Astrocyte (in vitro differentiated cells and primary cell): ENCODE results near the gene DNAH2. TPM values are rescaled to one million over a fixed set of nuclear protein-coding genes. Genes with fewer than 3 reads are reported as not detected.

Source experiments
- DNase-seq: peaks from one replicate; pipeline ENCODE4 v3.0.0-alpha.2; 2010; ENCODE audit warnings: low read depth
- FAIRE-seq: peaks from 2 replicates; lab custom pipeline; 2011; peaks lifted over from hg19 to GRCh38; lab: Jason Lieb, UNC
- H2AFZ ChIP-seq: 2 replicates; pipeline ENCODE4 v1.6.0; 2012; ENCODE audit warnings: low read depth, low read length, inconsistent platforms
- H3K27ac ChIP-seq: 2 replicates; pipeline ENCODE4 v1.5.1; 2011; ENCODE audit warnings: low read depth, low read length, inconsistent platforms
- H3K27me3 ChIP-seq: 2 replicates; pipeline ENCODE4 v1.6.0; 2011; ENCODE audit warnings: low read length, inconsistent platforms; ENCODE audit not compliant: insufficient read depth
- H3K36me3 ChIP-seq: 2 replicates; pipeline ENCODE4 v1.5.1; 2011; ENCODE audit warnings: low read length, inconsistent platforms; ENCODE audit not compliant: insufficient read depth
- H3K4me1 ChIP-seq: 2 replicates; pipeline ENCODE4 v1.5.1; 2011; ENCODE audit warnings: low read length, inconsistent platforms; ENCODE audit not compliant: insufficient read depth
- H3K4me2 ChIP-seq: 2 replicates; pipeline ENCODE4 v1.6.0; 2012; ENCODE audit warnings: low read length, inconsistent platforms
- H3K4me3 ChIP-seq: 2 replicates; pipeline ENCODE4 v1.5.1; 2011; ENCODE audit warnings: low read depth, mild to moderate bottlenecking, low read length, inconsistent platforms; ENCODE audit not compliant: insufficient read depth
- H3K79me2 ChIP-seq: 2 replicates; pipeline ENCODE4 v1.6.0; 2012; ENCODE audit warnings: mild to moderate bottlenecking, low read length, inconsistent platforms; ENCODE audit not compliant: insufficient read depth
- H3K9ac ChIP-seq: 2 replicates; pipeline ENCODE4 v1.6.0; 2012; ENCODE audit warnings: mild to moderate bottlenecking, low read length, inconsistent platforms
- H3K9me3 ChIP-seq: 2 replicates; pipeline ENCODE4 v1.5.1; 2012; ENCODE audit warnings: low read depth, mild to moderate bottlenecking, low read length, inconsistent platforms; ENCODE audit not compliant: insufficient read depth
- H4K20me1 ChIP-seq: 2 replicates; pipeline ENCODE4 v1.6.0; 2012; ENCODE audit warnings: low read length, inconsistent platforms; ENCODE audit not compliant: insufficient read depth
- H3K27ac Mint-ChIP-seq: one replicate; pipeline ENCODE4 v1.8.0; 2021; ENCODE audit warnings: mild to moderate bottlenecking, mixed read lengths; ENCODE audit not compliant: unreplicated experiment
- H3K27me3 Mint-ChIP-seq: one replicate; pipeline ENCODE4 v1.8.0; 2021; ENCODE audit warnings: low read depth, mixed read lengths; ENCODE audit not compliant: unreplicated experiment
- H3K36me3 Mint-ChIP-seq: one replicate; pipeline ENCODE4 v1.8.0; 2021; ENCODE audit warnings: low read depth, mixed read lengths; ENCODE audit not compliant: unreplicated experiment
- H3K4me1 Mint-ChIP-seq: one replicate; pipeline ENCODE4 v1.8.0; 2021; ENCODE audit warnings: low read depth, mixed read lengths; ENCODE audit not compliant: unreplicated experiment
- H3K4me3 Mint-ChIP-seq: one replicate; pipeline ENCODE4 v1.8.0; 2021; ENCODE audit warnings: mild to moderate bottlenecking, moderate library complexity, mixed read lengths; ENCODE audit not compliant: unreplicated experiment
- H3K9me3 Mint-ChIP-seq: one replicate; pipeline ENCODE4 v1.8.0; 2021; ENCODE audit warnings: mild to moderate bottlenecking, mixed read lengths; ENCODE audit not compliant: unreplicated experiment
- EZH2 ChIP-seq: IDR thresholded peaks from 2 replicates; pipeline ENCODE4 v1.6.1; 2012; ENCODE audit warnings: mild to moderate bottlenecking, low read length, inconsistent platforms; ENCODE audit not compliant: insufficient read depth
- total RNA-seq: library from RNA; stranded (reverse); gene quantifications from 2 replicates; pipeline ENCODE4 v1.2.1, GENCODE V29; 2021
- TF ChIP-seq, protein P1 (sequence below): IDR thresholded peaks from 2 replicates; pipeline ENCODE4 v1.5.1; 2011; ENCODE audit warnings: low read depth, mild to moderate bottlenecking, inconsistent platforms, low read length, moderate library complexity; ENCODE audit not compliant: insufficient read depth

DNAH2 gene
- total RNA-seq, 1 donor from 2014 or later: 0.11 TPM

DNA sequence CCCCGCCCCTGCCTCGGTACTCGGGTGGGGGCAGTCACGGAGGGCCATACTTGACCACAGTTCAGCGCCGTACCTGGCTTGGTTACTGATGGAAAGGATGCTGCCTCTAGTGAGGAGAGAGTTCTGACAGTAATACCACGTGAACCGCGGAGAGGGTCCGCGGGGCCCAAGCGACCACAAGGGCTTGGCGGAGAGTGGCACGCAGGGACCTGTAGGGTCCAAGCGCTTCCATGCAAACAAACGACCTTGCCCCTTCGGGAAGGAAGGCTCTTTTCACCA is 125.7 kb downstream of the DNAH2 start:
- H3K4me2 ChIP-seq: peak overlapping the region; percentile 99
- Mint-ChIP-seq H3K27ac (peak overlapping the region; percentile 100), H3K9me3 (no peaks in the 10 kb centered on the region), H3K27me3 (no peaks in the 10 kb centered on the region), H3K4me3 (peak overlapping the region; percentile 95), H3K36me3 (peaks cover 4% of the 10 kb centered on the region), H3K4me1 (peaks cover 38% of the 10 kb centered on the region)
- H3K36me3 ChIP-seq: no peaks in the 10 kb centered on the region
- FAIRE-seq (no peak), DNase-seq (no peak)
- peaks cover 42% of the 10 kb centered on the region for H3K4me1 ChIP-seq
- peaks cover 55% of the 10 kb centered on the region for H3K79me2 ChIP-seq
- peak overlapping the region; percentile 85 for H3K4me3 ChIP-seq
- TF ChIP-seq, protein P1, sequence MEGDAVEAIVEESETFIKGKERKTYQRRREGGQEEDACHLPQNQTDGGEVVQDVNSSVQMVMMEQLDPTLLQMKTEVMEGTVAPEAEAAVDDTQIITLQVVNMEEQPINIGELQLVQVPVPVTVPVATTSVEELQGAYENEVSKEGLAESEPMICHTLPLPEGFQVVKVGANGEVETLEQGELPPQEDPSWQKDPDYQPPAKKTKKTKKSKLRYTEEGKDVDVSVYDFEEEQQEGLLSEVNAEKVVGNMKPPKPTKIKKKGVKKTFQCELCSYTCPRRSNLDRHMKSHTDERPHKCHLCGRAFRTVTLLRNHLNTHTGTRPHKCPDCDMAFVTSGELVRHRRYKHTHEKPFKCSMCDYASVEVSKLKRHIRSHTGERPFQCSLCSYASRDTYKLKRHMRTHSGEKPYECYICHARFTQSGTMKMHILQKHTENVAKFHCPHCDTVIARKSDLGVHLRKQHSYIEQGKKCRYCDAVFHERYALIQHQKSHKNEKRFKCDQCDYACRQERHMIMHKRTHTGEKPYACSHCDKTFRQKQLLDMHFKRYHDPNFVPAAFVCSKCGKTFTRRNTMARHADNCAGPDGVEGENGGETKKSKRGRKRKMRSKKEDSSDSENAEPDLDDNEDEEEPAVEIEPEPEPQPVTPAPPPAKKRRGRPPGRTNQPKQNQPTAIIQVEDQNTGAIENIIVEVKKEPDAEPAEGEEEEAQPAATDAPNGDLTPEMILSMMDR: no peak
- no peak for TF ChIP-seq EZH2
- no peaks in the 10 kb centered on the region for H3K27me3 ChIP-seq
- peak overlapping the region; percentile 100 for H3K27ac ChIP-seq
- H3K9me3 ChIP-seq: no peaks in the 10 kb centered on the region
- no peak overlapping the region for H2AFZ ChIP-seq
- peak overlapping the region; percentile 100 for H3K9ac ChIP-seq
- H4K20me1 ChIP-seq: peaks cover 47% of the 10 kb centered on the region

DNA sequence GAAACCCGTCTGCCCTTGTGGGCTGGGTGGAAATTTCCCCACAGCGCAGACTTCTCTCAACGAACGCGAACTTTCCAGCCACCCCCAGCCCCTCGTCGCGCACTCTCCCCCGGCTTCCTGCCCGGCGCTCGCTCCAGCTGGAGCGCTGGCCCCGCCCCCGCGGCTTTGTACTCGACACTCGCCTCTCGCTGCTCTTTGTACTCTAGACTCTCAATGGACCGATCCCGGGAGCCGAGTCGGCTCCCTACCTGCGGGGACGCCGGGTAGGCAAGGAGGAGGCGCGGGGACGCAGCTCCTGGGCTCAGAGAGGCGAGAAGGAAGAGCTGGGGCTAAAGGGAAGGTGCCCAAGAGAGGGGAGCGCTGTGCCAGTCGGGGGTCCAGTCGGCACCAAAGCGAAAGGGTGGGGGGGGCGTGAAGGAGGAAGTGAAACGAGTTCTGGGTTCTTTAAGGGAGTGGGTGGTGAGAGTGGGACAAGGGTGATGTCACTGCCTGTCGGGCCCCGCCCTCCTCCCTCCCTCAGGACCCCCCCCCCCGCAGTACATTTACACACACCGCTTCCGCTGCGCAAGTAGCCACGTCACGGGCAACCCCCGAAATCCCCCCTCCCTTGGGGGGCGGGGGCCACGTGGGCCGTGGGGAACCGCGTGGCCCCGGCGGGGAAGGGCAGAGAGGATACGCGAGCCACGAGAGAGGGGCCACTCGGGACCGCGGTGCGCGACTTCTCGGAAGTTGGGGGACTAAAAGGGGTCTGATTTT is 126.2 kb downstream of the DNAH2 start:
- no peaks in the 10 kb centered on the region for H3K36me3 ChIP-seq
- DNase-seq (peak; percentile 84), FAIRE-seq (no peak)
- Mint-ChIP-seq H3K4me1 (peaks cover 35% of the 10 kb centered on the region), H3K9me3 (no peaks in the 10 kb centered on the region), H3K27ac (peak overlapping the region; percentile 100), H3K27me3 (no peaks in the 10 kb centered on the region), H3K36me3 (peaks cover 2% of the 10 kb centered on the region), H3K4me3 (peak overlapping the region; percentile 95)
- H3K4me2 ChIP-seq: peak overlapping the region; percentile 99
- H3K79me2 ChIP-seq: peaks cover 51% of the 10 kb centered on the region
- H3K9ac ChIP-seq: peak overlapping the region; percentile 100
- no peaks in the 10 kb centered on the region for H3K9me3 ChIP-seq
- peak overlapping the region; percentile 85 for H3K4me3 ChIP-seq
- peaks cover 39% of the 10 kb centered on the region for H3K4me1 ChIP-seq
- H3K27ac ChIP-seq: peak overlapping the region; percentile 100
- TF ChIP-seq, protein P1: no peak
- no peak for TF ChIP-seq EZH2
- peak overlapping the region; percentile 37 for H2AFZ ChIP-seq
- H3K27me3 ChIP-seq: no peaks in the 10 kb centered on the region
- peaks cover 43% of the 10 kb centered on the region for H4K20me1 ChIP-seq
